Measurements from ENCODE around the gene TAS2R40.

GRCh38 chr7:143225047-143225446, 3.2 kb downstream of the TAS2R40 start:
- TF ChIP-seq GATA2 (IDR thresholded peaks at IDR 0.05; ENCODE audit: low read depth, low read length) = no peak
- no peak for TF ChIP-seq GATA3 (IDR thresholded peaks at IDR 0.05; ENCODE audit: low read depth, low read length)

All from SH-SY5Y (cell line).